GM18511 (cell line): ENCODE data around the gene MRPL11.

Experiments used
- ATAC-seq: cut with Tn5 transposase; IDR thresholded peaks from one replicate; pipeline ENCODE4 v1.9.1; 2021; ENCODE audit warnings: mild to moderate bottlenecking, moderate library complexity; ENCODE audit not compliant: unreplicated experiment

Gene MRPL11

GRCh38 chr11:66407651-66408050 lies 31.0 kb downstream of the MRPL11 start:
- ATAC-seq, result no peak

DNA sequence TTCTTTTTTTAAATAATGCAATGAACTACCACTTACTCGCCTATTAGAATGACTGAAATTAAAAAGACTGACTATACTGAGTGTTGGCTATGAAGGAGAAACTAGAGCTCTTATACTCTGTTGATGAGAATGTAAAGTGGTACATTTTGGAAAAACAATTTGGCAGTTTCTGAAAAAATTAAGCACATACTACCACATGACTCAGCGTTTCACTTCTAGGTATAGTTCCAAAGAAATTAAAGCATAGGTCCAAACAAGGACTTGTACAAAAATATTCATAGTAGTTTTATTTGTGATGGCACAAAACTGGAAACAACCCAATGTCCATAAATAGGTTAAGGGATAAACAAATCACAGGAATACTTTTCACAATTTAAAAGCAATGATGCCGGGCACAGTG lies 44.7 kb downstream of the MRPL11 start:
- ATAC-seq, result no peak

DNA sequence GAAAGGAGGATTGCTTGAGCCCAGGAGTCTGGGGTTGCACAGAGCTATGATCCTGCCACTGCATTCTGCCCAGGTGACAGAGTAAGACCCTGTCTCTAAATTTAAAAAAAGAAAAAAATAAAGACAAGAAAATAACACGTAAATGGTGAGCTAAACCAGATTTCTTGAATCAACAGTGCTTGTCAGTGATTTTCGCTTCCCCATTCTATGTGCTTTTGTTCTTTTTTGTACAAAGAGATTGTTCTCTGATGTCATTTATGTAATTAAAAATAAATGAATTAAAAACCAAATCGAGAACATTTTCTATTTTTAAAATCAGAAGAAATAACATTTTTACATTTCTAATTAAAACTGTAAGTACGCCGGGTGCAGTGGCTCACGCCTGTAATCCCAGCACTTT lies 47.3 kb downstream of the MRPL11 start:
- no peak for ATAC-seq

DNA sequence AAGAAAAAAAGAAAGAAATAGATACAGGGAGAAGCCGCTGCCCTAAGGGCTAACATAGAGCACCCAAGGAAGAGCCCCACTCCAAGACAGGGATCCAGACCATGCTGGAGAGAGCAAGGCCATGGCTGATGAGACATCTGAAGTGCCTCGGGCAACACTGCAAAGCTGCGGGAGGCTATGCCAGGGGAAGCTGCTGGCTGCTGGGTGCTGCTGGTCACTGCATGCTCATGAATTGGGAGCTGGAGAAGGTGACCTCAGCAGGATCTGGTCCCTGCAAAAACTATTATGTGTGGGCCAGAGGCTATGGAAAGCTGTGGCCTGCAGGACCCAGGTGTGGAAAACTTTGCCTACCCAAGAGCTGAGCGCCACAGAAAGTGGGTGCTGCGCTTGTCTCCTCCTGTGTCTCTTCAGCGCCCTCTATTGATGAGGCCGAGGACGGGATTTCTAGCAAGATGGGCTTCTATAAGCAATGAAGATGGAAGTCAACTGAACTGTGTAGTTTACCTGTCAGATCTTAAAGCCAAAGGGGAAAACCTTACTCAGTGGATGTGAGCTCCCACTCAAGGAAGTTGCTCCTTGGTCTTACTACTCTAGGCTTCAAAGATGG lies 49.8 kb downstream of the MRPL11 start:
- no peak for ATAC-seq

GRCh38 chr11:66386171-66387069 lies 52.2 kb downstream of the MRPL11 start:
- ATAC-seq, result no peak
